ENCODE results near the gene CCDC97.
"Not testable (repeated sequence)": the region's sequence is repeated elsewhere in the genome, so short reads cannot be mapped to it uniquely, and the experiment has no call there.

Gene CCDC97

DNA sequence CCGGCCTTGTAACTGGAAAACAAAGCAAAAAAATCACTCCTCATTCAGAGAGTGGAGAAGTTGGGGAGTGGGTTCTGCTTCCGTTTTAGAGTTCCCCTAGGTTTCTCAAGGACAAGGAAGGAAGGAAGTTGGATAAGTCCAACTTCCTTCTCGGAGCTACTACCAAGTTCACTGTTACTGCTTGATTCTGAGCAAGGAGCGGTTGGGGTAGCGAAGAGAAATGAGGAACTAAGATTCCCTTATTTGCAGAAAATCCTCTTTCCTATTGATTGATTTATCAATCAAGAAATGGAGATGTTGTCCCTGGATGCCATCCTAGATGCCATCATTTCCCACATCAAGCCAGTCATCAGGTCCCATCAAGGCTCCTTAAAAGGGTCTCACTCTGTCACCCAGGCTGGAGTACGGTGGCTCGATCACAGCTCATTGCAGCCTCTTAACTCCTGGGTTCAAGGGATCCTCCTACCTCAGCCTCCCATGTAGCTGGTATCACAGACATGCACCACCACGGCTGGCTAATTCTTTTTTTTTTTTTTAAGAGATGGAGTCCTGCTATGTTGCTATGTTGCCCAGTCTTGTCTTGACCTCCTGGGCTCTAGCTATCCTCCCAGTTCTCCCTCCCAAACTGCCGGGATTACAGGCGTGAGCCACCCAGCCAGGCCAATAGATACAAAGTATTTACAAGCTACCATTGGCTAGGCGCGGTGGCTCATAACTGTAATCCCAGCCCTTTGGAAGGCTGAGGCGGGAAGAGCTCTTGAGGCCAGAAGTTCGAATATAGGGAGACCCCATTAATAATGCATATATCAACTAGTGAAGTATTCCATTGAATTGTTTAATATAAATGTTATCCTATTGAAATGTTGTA lies 54.8 kb downstream of the CCDC97 start:
- DNase-seq (ENCODE audit: low read depth): no peak

DNA sequence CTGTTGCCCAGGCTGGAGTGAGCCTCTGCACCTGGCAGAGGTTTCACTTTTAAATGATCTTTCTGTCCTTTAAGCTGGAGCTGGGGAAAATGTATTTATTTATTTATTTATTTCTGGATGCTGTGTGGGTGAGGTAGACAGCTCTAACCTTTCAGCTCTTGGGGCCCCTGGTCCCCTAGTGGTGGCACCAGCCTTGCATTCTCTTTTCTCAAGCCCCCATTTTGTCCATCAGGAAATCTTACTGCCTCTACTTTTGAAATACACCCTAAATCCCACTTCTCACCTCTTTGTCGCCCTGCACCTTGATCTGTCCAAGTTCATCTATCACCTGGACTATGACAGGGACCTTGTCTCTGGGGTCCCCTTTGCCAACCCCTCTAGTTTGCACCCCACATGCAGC lies 56.1 kb downstream of the CCDC97 start:
- no peak for DNase-seq (ENCODE audit: low read depth)

DNA sequence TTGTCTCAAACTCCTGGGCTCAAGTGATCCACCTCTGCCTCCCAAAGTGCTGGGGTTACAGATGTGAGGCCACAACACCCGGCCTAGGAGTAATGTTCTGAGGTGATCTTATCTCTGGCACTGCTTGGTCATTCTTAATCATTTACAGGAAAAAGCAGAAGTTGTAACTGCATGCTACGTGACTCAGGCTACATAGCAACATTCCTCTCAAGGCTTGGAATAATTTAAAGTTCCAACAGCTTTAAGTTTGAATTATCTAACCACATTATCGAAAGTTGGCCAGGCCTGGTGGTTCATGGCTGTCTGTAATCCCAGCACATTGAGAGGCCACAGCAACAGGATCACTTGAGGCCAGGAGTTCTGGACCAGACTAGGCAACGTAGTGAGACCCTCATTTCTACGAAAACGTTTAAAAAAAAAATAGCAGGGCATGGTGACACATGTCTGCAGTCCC lies 57.9 kb downstream of the CCDC97 start:
- DNase-seq (ENCODE audit: low read depth): no peak

DNA sequence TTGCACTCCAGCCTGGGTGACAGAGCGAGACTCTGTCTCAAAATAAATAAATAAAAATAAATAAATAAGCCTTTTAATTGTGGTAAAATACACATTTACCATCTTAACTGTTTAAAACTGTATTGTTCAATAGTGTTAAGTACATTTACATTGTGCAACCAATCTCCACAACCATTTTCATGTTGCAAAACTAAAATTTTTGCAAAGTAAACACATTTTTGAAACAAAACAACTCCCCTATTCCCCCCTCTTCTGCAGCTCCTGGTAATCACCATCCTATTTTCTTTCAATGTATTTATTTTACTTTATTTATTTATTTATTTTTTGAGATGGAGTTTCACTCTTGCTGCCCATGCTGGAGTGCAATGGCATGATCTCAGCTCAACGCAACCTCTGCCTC lies 59.8 kb downstream of the CCDC97 start:
- DNase-seq (ENCODE audit: low read depth): no peak

DNA sequence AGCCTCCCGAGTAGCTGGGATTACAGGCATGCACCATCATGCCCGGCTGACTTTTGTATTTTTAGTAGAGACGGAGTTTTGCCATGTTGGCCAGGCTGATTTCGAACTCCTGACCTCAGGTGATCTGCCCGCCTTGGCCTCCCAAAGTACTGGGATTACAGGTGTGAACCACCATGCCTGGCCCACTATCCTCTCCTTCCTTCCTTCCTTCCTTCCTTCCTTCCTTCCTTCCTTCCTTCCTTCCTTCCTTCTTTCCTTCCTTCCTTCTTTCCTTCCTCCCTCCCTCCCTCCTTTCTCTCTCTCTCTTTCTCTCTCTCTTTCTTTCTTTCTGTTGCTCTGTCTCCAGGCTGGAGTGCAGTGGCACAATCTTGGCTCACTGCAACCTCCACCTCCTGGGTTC lies 61.1 kb downstream of the CCDC97 start:
- DNase-seq (ENCODE audit: low read depth): not testable (repeated sequence)

DNA sequence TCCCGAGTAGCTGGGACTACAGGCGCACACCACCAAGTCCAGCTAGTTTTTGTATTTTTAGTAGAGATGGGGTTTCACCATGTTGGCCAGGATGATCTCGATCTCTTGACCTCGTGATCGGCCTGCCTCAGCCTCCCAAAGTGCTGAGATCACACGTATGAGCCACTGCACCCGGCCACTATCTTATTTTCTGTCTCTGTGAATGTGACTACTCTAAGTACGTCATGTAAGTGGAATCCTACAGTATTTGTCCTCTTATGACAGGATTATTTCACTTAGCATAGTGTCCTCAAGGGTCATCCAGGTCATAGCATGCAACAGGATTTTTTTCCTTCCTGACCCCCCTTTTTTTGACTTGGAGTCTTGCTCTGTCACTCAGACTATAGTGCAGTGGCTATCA lies 61.6 kb downstream of the CCDC97 start:
- DNase-seq (ENCODE audit: low read depth): no peak

DNA sequence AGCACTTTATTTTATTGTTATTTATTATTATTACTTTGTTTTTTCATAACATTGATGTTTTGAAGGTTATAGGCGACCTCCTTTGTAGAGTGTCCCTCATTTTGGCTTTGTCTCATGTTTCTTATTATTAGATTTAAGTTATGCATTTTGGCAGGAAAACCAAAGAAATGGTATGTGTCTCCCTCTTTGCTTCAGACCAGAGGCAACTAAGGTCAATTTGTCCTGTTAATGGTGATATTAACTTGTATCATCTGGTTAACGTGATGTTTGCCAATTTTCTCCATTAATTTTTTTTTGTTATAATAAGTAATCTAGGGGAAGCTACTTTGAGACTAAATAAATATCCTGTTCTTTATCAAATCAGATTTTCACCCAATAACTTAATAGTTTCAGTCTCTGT lies 62.5 kb downstream of the CCDC97 start:
- DNase-seq (ENCODE audit: low read depth): no peak

DNA sequence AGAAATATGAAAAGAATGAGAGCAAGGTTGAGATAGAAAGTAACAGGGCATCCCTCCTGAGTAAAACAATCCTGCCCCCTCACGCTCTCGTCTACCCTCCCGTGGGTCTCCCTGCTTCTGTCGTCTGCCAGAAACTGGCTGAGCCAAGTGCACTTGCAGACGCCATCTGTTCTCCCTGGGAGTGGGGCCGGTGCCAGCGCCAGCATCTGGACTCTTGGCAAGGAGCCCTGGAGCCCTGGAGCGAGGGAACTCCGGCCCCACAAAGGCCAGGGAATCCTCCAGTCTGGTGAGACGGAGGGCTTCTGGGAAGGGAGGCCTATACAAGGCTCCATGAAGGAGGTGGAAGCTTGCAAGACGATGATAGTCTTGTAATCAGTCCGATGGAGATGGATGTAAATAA lies 64.0 kb downstream of the CCDC97 start:
- DNase-seq (ENCODE audit: low read depth): no peak

Measured in stimulated activated CD8-positive, alpha-beta memory T cell treated with anti-CD3 and anti-CD28 coated beads, Interleukin-12 subunit alpha, Interleukin-12 subunit beta, amount 100 ng/mL, for 4 hours (primary cell).